IPS-NIHi7 (cell line): ENCODE data around the gene FBXO42.
"Not testable (repeated sequence)": the region's sequence is repeated elsewhere in the genome, so short reads cannot be mapped to it uniquely, and the experiment has no call there.

Experiments
- DNase-seq: peaks from one replicate; pipeline ENCODE4 v3.0.0; 2012; ENCODE audit warnings: mixed read lengths; ENCODE audit errors: extremely low spot score

FBXO42 gene

DNA sequence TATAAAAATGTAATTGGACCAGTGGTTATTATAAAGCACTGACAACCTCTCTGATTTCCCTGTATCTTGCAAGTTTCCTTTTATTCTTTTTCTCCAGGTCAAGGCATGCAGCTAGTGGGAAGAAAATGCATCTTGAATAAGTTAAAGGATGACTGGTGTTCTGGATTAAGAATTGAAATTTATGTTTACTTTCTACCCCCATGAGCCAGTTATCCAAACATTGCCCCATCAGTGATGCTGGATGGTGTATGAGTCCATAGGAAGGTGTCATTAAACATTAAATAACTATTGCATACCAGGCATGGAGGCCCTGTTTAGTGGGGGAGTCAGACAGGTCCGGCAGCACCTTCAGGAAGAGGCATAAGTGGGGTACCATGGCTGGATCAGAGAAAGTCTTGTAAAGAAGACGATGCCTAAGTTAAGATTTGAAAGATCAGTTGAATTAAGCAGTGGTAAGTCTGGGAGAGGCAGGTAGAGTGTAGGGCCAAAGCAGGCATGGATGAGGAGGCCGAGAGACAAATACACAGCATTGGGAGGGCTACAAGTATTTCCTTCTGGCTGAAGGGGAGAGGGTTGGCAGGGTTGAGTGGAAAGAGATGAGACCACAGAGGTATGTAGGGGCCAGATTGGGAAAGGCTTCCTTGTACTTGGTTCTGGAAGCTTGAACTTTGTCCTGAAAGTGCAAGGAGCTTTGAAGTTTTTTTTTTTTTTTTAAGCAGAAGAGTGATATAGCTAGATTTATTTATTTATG is 20.4 kb upstream of the FBXO42 start:
- no peak for DNase-seq

DNA sequence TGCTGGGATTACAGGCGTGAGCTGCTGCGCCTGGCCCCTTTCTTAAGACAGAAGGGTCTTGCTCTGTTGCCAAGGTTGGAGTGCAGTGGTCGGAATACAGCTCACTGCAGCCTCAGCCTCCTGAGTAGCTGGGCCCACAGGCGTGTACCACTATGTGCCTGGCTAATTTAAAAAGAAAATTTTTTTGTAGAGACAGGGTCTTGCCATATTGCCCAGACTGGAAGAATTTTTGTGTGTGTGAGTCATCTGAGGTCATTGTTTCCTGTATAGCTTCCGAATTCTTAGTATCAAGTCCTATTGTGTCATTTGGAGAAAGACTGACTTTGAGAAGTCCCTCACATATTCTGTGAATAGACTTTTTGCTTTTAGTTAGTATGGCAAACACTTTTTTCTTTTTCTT is 19.4 kb upstream of the FBXO42 start:
- no peak for DNase-seq

DNA sequence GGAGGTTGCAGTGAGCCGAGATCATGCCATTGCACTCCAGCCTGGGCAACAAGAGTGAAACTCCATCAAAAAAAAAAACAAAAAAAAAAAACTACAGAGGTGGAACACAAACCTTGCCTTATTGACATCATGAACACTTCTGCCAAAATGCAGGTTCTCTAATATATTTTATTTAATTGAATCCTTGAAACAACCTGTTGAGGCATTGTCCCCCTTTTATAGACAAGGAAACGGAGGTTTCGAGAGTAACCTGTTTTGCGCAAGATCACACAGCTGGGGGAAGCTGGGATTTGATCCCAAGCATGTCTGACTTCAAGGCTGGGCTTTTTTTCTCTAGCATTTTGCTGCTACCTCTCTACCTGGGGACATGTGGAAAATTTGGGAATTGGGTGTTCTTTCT is 17.5 kb upstream of the FBXO42 start:
- DNase-seq, result no peak

DNA sequence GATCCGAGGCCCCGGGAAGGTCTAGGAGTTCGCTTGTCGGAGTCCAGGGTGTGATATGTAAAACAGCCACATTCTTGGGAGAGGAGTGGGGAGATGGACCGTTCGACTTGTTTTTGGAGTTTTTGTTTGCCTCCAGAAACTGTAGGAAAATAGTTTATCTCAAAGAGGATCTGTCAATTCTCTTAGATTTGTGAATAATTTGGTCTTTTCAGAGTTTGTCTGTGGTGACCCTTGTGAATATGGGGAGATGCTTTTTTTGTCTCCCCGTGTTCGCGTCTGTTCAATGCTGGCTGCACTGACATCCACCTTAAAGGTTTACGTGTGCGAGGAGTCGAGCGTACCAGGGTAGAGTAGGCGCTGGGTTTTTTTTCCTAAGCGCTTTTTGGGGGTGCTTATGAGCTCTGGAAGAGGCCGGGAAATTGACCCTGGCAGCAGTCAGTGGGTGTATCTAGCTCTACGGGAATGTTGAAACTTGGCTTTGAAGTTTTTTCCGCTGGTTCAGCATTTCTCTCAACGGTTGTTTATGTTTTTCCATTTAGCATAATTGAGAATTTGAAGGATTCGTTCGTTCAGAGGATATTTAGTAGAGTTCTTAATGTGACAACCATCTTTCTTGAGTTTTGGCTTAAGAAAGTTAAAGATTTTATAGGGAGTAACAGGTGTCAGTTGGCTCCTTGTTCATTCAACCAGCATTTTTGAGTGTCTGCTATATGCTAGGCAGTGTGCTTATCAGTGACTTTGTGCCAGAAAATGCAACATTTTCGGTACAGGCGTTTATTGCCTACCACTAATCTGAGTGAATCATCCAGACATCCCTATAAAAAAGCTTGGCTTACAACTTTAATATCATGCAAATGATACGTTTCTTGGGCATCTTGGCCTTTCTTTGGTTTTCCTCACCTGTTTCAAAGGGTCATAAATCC is 15.9 kb upstream of the FBXO42 start:
- peak; percentile 61 for DNase-seq

DNA sequence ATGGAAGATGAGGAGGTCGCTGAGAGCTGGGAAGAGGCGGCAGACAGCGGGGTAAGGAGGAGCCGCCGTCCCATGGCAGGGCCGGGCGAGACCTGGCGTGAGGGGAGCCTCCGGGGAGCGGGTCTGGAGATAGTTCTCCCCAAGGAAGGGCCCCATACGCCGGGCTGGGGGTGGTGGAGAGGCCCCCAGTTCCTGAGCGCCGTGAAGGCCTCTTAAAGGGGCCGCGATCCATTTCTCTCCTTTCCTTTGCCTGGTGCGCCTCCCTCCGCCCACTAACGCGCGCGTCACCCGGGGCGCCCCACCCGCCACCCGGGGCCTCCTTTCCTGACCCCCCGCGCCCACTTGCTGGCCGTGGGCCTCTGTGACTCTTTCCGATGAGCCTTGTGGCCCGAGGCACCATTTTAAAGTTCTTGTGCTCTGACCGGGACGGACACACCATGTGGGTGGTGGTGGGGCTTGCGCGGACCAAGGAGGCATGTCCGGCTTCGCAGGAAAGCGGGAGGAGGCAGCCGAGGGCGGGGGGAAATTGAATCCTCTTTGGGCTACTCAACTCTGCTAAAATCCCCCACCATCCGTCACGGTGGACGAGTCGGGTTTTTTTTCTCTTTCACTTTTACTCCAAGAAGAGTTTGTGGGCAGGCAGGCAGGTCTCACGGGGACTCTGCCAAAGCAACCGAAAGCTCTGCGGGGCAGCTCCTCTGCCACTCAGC is 15.1 kb upstream of the FBXO42 start:
- peak; percentile 67 for DNase-seq

DNA sequence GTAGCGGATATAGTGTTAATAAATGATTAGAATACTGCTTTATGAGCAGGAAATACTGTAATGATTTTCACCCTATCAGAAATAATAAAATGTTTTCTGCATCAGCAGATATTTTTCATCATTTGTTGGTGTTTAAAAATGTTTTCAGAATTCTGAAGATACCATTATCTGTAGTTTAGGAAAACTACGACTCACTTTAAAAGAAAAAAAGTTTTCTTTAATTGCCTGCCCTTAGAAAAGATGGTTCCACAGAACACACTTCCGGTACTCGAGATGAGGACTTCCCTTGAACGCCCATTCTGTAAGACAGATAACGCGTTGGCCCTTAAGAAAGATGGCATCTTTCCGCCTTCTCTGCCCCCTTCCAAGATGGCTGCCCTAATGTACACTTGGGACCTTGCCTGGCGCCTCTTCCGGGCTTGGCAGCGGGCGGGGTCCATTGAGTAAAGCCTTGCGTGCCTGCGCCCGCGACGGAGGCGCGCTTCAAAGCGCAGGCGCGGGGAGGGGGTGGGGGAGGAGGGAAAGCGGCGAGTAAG is 14.5 kb upstream of the FBXO42 start, which contains the start of gene SZRD1:
Gene SZRD1 (plus strand): TSS at position 521 of the 536 bp plus-strand sequence. CDS start 16 bp downstream, outside the sequence.
- DNase-seq, result peak; percentile 94

DNA sequence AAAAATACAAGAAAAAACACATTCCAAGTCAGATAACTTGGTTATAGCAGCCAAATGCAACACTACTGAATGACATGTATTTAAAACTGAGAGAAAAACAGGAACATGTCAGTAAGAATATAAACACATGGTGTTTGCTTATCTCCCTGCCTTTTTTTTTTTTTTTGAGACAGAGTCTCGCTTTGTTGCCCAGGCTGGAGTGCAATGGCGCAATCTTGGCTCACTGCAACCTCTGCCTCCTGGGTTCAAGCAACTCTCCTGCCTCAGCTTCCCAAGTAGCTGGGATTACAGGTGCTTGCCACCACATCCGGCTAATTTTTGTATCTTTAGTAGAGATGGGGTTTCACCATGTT is 12.8 kb upstream of the FBXO42 start:
- not testable (repeated sequence) for DNase-seq

DNA sequence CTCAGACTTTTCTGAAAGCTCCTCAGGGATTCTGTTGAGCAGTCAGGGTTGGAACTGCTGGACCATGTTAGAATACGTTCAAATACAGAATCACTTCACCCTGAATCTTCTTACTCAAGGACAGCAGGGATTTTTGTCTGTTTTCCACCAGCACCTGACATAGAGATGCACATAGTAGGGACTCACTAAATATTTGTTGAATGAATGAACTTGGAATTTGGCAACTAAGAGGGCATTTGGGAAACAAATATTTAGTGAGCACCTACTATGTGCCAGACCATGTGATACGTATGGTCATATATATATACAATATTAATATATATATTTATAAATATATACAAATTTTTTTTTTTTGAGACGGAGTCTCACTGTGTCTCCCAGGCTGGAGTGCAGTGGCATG is 4.6 kb upstream of the FBXO42 start:
- DNase-seq, result no peak

DNA sequence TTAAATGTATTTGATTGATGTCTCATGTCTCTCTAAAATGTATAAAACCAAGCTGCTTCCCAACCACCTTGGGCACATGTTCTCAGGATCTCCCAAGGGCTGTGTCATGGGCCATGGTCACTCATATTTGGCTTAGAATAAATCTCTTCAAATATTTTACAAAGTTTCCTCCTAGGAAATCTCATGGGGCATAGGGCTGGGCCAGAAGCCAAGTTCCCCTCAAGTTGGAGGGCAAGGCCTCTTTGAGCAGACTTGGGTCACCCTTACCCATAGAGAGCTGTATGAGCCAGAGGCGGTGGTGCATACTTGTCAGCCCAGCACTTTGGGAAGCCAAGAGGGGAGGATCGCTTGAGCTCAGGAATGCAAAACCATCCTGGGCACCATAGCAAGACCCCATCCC is 2.3 kb upstream of the FBXO42 start:
- no peak for DNase-seq

DNA sequence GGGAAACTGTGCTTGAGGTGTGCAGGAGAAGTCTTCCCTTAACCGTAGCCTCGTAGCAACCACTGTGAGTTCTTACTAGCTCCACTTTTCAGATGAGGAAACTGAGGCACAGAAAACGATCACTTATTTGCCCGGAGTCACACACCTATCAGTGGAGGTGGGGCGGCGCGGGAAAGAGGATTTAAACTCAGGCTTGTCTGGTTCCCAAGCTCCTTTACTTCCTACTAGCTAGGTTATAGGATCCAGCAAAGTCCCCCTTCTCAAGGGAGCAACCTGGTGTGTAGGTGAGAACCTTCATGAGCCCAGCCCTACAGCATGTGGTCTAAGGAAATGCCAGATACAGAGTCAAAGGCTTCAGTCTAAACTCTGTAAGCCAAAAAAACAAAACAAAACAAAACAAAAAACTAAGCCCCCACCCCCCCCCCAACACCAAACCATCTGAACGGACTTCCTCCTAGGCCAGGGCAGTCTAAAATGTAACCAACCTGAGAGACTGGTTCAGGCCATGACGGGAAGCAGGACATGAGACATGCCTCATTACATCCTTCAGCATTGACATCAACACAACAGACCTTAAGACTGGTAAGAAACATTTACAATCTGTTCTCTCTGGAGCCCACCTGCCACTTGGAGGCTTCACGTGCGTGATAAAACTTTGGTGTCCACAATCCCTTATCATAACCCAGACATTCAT is 709 bp upstream of the FBXO42 start:
- DNase-seq, result no peak

DNA sequence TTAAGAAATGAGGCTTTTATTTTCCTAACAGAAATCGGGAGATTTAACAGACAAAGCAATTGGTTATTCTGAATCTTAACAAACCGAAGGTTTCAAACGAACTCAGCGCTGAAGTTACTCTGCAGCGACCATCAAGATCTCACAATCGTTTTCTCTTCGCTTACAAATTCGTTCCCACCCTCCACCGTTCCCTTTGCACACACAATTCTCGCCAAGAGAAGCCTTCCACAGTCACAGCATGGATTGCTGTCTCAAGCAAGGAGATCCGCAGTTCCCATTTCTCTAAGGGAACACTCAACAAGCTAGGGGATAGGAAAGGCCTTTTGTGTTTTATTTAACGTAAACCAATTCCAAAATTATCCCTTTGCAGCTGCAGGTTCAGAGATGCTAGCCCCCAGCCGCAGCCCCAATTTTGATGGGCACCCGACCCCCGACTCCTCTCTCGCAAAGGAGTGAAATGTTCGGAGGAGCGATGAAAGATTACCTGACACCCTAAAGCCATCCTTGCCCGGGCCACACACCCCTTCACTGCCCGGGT is 755 bp downstream of the FBXO42 start:
- DNase-seq, result no peak

DNA sequence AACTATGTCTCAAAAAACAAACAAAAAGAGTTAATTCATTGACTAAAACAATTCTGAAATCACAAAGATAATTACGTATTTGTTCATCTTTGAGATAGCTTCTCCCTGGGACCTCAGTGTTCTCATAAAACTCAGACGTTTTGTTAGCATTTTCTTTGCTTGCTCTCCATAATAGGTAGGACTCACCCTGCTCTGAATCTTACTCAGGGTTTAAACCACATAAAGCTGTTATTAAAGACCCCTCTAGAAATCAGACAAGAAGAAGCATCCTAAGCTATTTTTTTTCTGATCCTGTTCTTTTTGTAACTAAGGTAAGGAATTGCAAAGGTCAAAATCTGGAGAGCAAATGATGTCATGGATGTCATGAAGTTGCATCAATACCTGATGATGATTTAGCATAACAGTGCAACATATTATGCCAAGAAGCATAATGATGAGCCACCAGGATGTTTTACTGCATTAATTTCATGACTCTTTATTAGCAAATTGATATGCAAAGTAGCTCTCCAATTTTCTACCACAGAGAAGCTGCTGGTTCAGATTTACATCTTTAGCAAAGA is 2.4 kb downstream of the FBXO42 start:
- no peak for DNase-seq

DNA sequence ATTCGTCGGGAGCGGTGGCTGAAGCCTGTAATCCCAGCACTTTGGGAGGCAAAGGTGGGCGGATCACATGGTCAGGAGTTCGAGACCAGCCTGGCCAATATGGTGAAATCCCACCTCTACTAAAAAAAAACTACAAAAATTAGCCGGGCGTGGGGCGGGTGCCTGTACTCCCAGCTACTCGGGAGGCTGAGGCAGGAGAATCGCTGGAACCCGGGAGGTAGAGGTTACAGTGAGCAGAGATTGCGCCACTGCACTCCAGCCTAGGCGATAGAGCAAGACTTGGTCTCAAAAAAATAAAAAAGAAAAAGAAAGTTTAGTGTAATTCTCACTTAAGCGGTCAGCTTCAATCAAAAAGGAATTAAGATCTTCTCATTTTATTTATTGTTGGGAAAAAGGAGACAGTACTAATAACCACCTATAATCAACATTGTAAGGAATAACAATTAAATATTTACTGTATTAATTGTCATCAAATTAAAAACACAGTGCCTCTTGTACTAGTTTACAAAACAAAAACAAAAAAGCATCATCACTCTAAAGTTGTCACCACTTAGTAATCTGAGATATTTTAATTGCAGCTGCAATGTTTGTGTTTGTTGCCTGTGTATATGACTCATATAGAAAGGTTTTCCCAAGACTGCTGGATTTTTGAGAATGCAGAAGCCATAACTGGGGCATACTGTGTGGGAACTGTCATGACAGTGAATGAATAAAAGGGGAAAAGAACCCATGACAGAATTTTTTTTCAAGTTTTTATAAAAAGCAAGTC is 3.7 kb downstream of the FBXO42 start:
- DNase-seq, result no peak

DNA sequence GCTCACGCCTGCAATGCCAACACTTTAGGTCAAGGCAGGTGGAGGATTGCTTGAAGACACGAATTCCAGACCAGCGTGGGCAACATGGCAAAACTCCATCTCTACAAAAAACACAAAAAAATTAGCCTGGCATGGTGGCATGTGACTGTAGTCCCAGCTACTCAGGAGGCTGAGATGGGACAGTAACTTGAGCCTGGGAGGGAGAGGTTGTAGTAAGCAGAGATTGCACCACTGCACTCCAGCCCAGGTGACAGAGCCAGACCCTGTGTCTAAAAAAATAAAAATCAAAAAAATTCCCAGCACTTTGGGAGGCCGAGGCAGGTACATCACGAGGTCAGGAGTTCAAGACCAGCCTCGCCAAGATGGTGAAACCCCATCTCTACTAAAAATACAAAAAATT is 9.0 kb downstream of the FBXO42 start:
- DNase-seq, result not testable (repeated sequence)

DNA sequence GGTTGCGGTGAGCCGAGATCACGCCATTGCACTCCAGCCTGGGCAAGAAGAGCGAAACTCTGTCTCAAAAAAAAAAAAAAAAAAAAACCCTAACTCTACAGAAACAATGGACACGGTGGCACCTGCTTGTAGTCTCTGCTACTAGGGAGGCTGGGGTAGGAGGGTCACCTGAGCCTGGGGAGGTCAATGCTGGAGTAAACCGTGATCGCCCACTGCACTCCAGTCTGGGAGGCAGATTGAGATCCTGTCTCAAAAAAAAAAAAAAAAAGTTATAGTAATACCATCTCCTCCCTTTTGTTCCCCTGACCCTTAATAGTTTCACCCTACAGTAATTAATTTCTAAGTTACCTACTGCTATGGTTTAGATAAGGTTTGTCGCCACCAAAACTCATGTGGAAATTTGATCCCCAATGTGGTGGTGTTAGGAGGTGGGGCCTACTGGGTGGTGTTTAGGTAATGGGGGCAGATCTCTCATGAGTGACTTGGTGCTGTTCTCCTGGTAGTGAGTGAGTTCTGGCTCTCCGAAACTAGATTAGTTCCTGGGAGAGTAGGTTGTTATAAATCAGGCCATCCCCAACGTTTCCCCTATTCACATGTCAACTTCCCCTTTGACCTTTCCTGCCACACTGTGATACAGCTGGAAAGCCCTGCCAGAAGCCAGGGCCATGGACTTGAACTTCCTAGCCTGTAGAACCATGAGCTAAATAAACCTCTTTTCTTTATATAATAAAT is 9.8 kb downstream of the FBXO42 start:
- DNase-seq, result no peak

DNA sequence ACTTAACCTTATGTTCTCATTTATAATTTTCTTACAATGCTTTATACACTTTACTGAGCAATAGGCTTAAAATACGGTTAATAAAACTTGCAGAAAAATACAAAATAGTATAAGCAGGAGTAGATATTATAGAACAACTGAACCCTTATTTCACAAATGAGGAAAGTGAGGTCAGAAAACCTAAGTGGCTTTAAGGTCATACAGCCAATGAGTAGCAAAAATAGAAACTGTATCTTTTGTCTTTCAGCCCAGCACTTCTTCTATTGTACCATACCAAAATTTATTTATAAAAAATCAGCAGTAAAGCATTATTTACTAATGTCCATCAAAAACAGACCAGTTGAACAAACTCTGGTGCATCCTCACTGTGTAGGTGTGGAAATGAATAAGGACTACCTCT is 11.6 kb downstream of the FBXO42 start:
- no peak for DNase-seq

DNA sequence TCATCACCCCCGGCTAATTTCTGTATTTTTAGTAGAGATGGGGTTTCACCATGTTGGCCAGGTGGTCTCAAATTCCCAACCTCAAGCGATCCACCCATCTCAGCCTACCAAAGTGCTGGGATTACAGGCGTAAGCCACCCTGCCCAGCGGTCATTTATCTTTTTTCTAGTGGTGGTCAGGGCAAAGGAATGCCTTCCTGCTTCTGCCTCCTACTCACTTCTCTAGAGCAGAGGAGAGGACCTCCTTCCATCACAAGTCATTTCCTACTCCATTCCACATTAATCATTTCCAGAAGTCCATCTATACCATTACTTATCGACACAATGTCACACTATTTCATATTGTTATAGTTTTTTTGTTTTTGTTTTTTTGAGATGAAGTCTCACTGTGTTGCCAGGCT is 13.3 kb downstream of the FBXO42 start:
- DNase-seq, result no peak

DNA sequence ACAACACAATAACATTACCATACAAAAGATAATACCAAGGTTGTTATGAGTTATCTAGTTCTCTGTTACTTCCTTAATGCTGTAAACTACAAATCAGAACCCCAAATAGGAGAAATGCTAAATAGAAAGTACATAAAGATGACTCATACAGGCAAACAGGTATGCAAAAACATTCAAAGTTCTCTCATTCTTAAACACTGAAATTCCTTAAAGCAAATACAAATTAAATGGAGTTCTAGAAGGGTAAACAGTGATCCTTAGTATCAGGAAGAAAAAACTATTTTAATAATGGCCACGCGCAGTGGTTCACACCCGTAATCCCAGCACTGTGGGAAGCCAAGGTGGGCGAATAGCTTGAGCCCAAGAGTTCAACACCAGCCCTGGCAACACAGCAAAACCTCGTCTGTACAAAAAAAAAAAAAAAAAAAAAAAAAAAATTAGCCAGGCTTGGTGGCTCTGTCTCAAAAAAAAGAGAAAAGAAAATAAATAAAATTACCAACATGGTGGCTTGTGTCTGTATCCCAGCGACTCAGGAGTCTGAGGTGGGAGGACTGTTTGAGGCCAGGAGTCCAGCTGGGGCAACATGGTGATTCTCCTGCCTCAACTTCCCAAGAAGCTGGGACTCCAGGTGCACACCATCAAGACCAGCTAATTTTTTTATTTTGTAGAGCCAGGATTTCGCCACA is 17.5 kb downstream of the FBXO42 start:
- no peak for DNase-seq
